ENCODE data around the gene GDF3. TPM values are rescaled to one million over a fixed set of nuclear protein-coding genes. Genes with fewer than 3 reads are reported as not detected.
"Not testable (repeated sequence)": the region's sequence is repeated elsewhere in the genome, so short reads cannot be mapped to it uniquely, and the experiment has no call there.

GDF3 gene
- total RNA-seq (2014; rRNA removed; shearing (Covaris generic); ENCODE audit: low replicate concordance) = not detected in 2 replicates

DNA sequence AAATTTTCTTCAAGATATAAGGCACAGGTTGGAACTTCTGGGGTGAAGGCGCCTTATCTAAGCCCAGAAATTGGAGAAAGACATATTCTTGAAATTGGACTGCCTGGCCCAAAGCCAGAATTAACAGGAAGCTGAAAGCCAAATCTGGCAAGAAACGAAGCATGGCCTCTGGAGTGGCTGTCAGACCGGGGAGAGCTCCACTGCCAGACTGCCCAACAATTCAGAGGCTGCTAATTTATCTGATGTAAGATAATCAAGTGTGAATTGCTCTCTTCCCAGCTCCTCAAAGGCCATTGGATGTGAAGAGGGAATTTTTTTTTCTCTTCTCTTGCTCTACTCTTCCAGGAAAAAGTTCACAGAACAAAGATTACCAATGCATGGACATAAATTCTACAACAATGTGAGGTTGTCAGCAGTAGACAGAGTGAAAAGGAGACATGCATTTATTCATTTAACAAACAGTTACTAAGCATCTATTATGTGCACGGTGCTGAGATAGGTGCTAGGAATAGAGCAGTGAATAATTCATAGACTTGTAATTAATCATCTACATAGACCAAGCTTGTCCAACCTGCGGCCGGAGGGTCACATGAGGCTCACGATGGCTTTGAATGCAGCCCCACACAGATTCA, at the start of gene GDF3:
TSS of gene GDF3 (minus strand) at position 210 of the 632 bp plus-strand sequence. CDS start at position 163, 47 bp downstream.
- no peak within 1 kb of the TSS for H3K4me3 ChIP-seq (ENCODE audit: low read length)
- no peak within 1 kb of the TSS for H3K27ac ChIP-seq (ENCODE audit: low read length)
- H3K27me3 ChIP-seq (ENCODE audit: low read length) = no peaks in the 10 kb centered on the region
- no peaks in the 10 kb centered on the region for H3K9me3 ChIP-seq (ENCODE audit: low read length)
- no peaks in the 10 kb centered on the region for H3K36me3 ChIP-seq (ENCODE audit: insufficient read depth, low read length)
- H3K4me1 ChIP-seq (ENCODE audit: low read length) = no peaks in the 10 kb centered on the region
- H3K9me2 ChIP-seq (replicated peaks; ENCODE audit: insufficient read depth, low read length) = no peaks in the 10 kb centered on the region
- no peak within 1 kb of the TSS for H3K4me2 ChIP-seq (ENCODE audit: low read depth, low read length, poor library complexity, severe bottlenecking)
- no peaks in the 10 kb centered on the region for H4K20me1 ChIP-seq (ENCODE audit: insufficient read depth, low read depth, low read length)
- no peaks in the 10 kb centered on the region for H3K79me2 ChIP-seq (ENCODE audit: low read length)
- no peak within 1 kb of the TSS for H3K9ac ChIP-seq (ENCODE audit: low read length)
- no peak for DNase-seq
- no peak within 1 kb of the TSS for H2AFZ ChIP-seq (ENCODE audit: low read length)

DNA sequence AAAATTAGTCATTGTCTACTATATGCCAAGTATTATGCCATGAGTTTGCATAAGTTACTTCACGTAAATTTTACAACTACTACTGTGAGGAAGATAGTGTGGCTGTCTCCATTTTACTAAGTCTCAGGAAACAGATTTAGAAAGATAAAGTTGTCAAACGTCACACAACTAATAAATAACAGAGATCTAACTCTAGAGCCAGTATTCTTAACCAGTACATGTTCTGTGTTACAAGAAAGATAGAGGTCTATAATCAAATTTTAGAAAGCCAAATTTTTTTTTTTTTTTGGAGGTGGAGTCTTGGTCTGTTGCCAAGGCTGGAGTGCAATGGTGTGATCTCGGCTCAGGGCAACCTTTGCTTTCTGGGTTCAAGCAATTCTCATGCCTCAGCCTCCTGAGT, 37.4 kb upstream of the GDF3 start:
- H4K20me1 ChIP-seq (ENCODE audit: insufficient read depth, low read depth, low read length) = no peaks in the 10 kb centered on the region
- no peak overlapping the region for H2AFZ ChIP-seq (ENCODE audit: low read length)
- H3K4me1 ChIP-seq (ENCODE audit: low read length) = no peaks in the 10 kb centered on the region
- no peak for DNase-seq
- H3K4me2 ChIP-seq (ENCODE audit: low read depth, low read length, poor library complexity, severe bottlenecking) = no peak overlapping the region
- no peaks in the 10 kb centered on the region for H3K79me2 ChIP-seq (ENCODE audit: low read length)
- no peaks in the 10 kb centered on the region for H3K9me2 ChIP-seq (replicated peaks; ENCODE audit: insufficient read depth, low read length)
- no peaks in the 10 kb centered on the region for H3K27me3 ChIP-seq (ENCODE audit: low read length)
- no peak overlapping the region for H3K27ac ChIP-seq (ENCODE audit: low read length)
- H3K9ac ChIP-seq (ENCODE audit: low read length) = no peak overlapping the region
- H3K4me3 ChIP-seq (ENCODE audit: low read length) = no peak overlapping the region
- no peaks in the 10 kb centered on the region for H3K9me3 ChIP-seq (ENCODE audit: low read length)
- no peaks in the 10 kb centered on the region for H3K36me3 ChIP-seq (ENCODE audit: insufficient read depth, low read length)

DNA sequence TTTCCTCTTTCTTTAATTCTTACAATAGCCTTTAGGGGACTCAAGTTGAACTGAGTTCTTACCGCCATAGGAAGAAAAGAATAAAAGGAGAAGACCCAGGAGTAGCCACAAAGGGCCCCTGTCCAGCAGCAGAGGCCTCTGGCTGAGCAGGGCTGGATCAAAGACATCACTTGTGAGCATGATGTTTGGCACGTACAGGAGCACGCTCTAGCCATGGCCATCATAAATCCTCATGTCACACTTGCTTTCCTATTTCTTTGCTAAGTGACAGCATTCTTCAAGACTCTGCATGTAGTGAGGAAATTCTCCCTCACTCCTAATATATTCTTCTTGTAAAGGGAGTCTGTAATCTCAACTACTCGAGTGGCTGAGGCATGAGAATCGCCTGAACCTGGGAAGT, 35.9 kb upstream of the GDF3 start:
- Histone ChIP-seq H3K4me1 (ENCODE audit: low read length) (no peaks in the 10 kb centered on the region), H3K9me3 (ENCODE audit: low read length) (no peaks in the 10 kb centered on the region), H3K9me2 (replicated peaks; ENCODE audit: insufficient read depth, low read length) (no peaks in the 10 kb centered on the region), H3K27me3 (ENCODE audit: low read length) (no peaks in the 10 kb centered on the region), H4K20me1 (ENCODE audit: insufficient read depth, low read depth, low read length) (no peaks in the 10 kb centered on the region), H3K27ac (ENCODE audit: low read length) (no peak overlapping the region), H3K36me3 (ENCODE audit: insufficient read depth, low read length) (no peaks in the 10 kb centered on the region), H3K9ac (ENCODE audit: low read length) (no peak overlapping the region), H3K4me2 (ENCODE audit: low read depth, low read length, poor library complexity, severe bottlenecking) (no peak overlapping the region), H3K4me3 (ENCODE audit: low read length) (no peak overlapping the region), H2AFZ (ENCODE audit: low read length) (no peak overlapping the region), H3K79me2 (ENCODE audit: low read length) (no peaks in the 10 kb centered on the region)
- no peak for DNase-seq

DNA sequence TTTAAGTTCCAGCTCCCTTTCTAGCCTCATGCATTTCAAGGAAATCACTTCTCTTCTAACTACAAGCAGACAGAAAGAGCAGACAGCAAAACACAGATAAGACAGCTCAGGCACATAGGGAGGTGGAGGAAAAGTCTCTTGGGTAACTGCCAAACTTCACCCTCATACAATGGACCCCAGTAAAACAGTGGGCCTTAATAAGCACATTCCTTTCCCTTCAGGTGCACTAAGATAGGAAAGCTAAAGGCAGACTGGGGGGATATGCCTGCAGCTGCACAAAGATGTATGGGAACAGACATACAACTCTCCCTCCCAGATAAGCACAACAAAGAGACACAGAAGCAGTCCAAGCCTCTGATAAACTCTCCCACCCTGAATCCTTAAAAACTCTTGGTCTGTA, 35.4 kb upstream of the GDF3 start:
- not testable (repeated sequence) for H3K27ac ChIP-seq (ENCODE audit: low read length); H3K4me3 ChIP-seq (ENCODE audit: low read length); H3K27me3 ChIP-seq (ENCODE audit: low read length); DNase-seq; H3K79me2 ChIP-seq (ENCODE audit: low read length); H2AFZ ChIP-seq (ENCODE audit: low read length); H3K36me3 ChIP-seq (ENCODE audit: insufficient read depth, low read length); H3K4me1 ChIP-seq (ENCODE audit: low read length); H3K9me2 ChIP-seq (replicated peaks; ENCODE audit: insufficient read depth, low read length); H3K4me2 ChIP-seq (ENCODE audit: low read depth, low read length, poor library complexity, severe bottlenecking); H3K9me3 ChIP-seq (ENCODE audit: low read length); H4K20me1 ChIP-seq (ENCODE audit: insufficient read depth, low read depth, low read length); H3K9ac ChIP-seq (ENCODE audit: low read length)

DNA sequence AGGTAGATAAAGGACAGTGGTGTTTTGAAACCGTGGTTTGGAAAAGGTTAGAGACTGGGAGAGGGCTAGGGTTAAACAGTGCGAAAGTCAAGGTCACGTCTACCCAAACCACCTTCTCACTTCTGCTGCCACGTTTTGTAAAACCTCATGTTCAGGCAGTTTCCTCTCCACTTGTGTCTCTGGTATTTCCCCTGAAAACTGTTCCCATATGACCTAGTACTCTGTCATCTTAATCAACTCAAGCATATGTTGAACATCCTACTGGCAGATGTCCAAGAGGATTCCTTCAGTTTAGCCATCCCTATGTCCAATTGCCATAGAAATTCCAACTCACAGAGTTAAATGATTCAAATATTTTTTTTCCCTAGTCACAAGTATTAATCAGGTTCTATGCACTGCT, 34.2 kb upstream of the GDF3 start:
- Histone ChIP-seq H4K20me1 (ENCODE audit: insufficient read depth, low read depth, low read length) (no peaks in the 10 kb centered on the region), H3K27me3 (ENCODE audit: low read length) (no peaks in the 10 kb centered on the region), H3K27ac (ENCODE audit: low read length) (no peak overlapping the region), H3K4me2 (ENCODE audit: low read depth, low read length, poor library complexity, severe bottlenecking) (no peak overlapping the region), H3K36me3 (ENCODE audit: insufficient read depth, low read length) (no peaks in the 10 kb centered on the region), H3K9ac (ENCODE audit: low read length) (no peak overlapping the region), H2AFZ (ENCODE audit: low read length) (no peak overlapping the region), H3K9me3 (ENCODE audit: low read length) (no peaks in the 10 kb centered on the region), H3K9me2 (replicated peaks; ENCODE audit: insufficient read depth, low read length) (no peaks in the 10 kb centered on the region), H3K79me2 (ENCODE audit: low read length) (no peaks in the 10 kb centered on the region), H3K4me1 (ENCODE audit: low read length) (no peaks in the 10 kb centered on the region), H3K4me3 (ENCODE audit: low read length) (no peak overlapping the region)
- no peak for DNase-seq

DNA sequence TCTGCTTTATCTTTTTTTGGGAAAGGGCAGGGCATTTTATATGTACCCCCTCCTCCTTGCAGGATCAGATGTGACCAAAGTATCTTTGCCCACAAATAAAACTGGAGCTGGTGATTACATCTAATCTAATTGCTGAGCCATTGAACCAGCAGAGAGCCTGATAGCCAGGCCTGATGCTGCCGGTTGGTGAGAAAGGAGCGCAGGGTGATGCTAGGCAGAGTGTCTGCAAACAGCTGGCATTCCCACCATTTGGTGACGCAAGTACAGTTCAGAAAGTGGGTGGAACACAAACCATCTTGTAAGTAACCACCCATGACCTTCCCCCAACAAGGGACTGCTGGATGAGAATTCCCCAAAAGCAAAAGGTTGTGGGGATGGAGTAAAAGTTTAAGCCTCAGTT, 28.4 kb upstream of the GDF3 start:
- Histone ChIP-seq H3K9me2 (replicated peaks; ENCODE audit: insufficient read depth, low read length) (no peaks in the 10 kb centered on the region), H4K20me1 (ENCODE audit: insufficient read depth, low read depth, low read length) (no peaks in the 10 kb centered on the region), H3K79me2 (ENCODE audit: low read length) (no peaks in the 10 kb centered on the region), H2AFZ (ENCODE audit: low read length) (no peak overlapping the region), H3K9ac (ENCODE audit: low read length) (no peak overlapping the region), H3K9me3 (ENCODE audit: low read length) (no peaks in the 10 kb centered on the region), H3K4me3 (ENCODE audit: low read length) (no peak overlapping the region), H3K27me3 (ENCODE audit: low read length) (no peaks in the 10 kb centered on the region), H3K4me2 (ENCODE audit: low read depth, low read length, poor library complexity, severe bottlenecking) (no peak overlapping the region), H3K27ac (ENCODE audit: low read length) (no peak overlapping the region), H3K4me1 (ENCODE audit: low read length) (no peaks in the 10 kb centered on the region), H3K36me3 (ENCODE audit: insufficient read depth, low read length) (no peaks in the 10 kb centered on the region)
- DNase-seq = no peak

DNA sequence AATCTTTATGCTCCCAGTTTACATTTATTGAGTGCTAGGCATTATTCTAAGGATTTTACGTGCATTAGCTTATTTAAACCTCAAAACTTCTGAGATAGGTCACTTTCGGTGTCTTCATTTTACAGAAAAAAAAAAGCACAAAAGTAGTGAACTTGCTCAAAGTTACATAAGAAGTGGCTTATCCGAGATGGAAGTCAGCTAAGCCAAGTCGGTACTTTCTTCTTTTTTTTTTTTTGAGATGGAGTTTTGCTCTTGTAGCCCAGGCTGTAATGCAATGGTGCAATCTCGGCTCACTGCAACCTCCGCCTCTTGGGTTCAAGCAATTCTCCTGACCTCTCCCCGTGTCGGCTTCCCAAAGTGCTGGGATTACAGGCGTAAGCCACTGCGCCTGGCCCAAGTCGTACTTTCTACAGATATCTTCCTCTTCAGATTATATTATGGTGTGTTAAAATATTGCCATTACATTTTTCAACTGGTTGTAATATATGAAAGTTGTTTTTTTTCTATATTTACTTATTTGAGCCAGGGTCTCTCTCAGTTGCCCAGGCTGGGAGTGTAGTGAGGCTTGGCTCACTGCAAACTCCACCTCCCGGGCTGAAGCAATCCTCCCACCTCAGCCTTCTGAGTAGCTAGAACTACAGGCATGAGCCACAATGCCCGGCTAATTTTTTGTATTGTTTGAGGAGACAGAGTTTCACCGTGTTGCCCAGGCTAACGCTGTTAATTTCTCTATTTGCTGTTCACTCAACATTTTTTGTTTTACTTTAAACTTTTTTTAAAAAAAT, 24.6 kb upstream of the GDF3 start:
- H3K4me3 ChIP-seq (ENCODE audit: low read length) = no peak overlapping the region
- H3K9me3 ChIP-seq (ENCODE audit: low read length) = no peaks in the 10 kb centered on the region
- H2AFZ ChIP-seq (ENCODE audit: low read length) = no peak overlapping the region
- H4K20me1 ChIP-seq (ENCODE audit: insufficient read depth, low read depth, low read length) = no peaks in the 10 kb centered on the region
- H3K79me2 ChIP-seq (ENCODE audit: low read length) = no peaks in the 10 kb centered on the region
- no peaks in the 10 kb centered on the region for H3K36me3 ChIP-seq (ENCODE audit: insufficient read depth, low read length)
- DNase-seq = no peak
- H3K9me2 ChIP-seq (replicated peaks; ENCODE audit: insufficient read depth, low read length) = no peaks in the 10 kb centered on the region
- no peak overlapping the region for H3K27ac ChIP-seq (ENCODE audit: low read length)
- no peaks in the 10 kb centered on the region for H3K4me1 ChIP-seq (ENCODE audit: low read length)
- no peak overlapping the region for H3K4me2 ChIP-seq (ENCODE audit: low read depth, low read length, poor library complexity, severe bottlenecking)
- H3K27me3 ChIP-seq (ENCODE audit: low read length) = no peaks in the 10 kb centered on the region
- H3K9ac ChIP-seq (ENCODE audit: low read length) = no peak overlapping the region

DNA sequence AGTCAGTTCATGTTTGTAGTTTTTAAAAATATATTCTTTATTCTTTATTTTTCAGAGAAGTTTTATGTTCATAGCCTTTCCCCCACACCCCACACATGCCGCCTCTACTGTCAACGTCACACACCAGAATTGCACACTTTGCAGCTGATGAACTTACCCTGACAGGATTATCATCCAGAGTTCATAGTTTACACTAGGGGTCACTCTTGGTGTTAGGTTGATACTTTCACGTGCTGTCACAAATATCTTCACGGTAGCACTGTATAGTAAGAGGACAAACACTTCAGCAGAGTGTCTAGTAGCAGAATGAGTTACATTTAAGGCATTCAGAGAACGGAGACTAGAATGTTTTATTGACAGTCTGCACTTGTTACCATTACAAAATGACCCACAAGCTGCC, 20.8 kb upstream of the GDF3 start:
- DNase-seq = no peak
- no peak overlapping the region for H3K4me3 ChIP-seq (ENCODE audit: low read length)
- H3K9ac ChIP-seq (ENCODE audit: low read length) = no peak overlapping the region
- no peaks in the 10 kb centered on the region for H4K20me1 ChIP-seq (ENCODE audit: insufficient read depth, low read depth, low read length)
- H3K27ac ChIP-seq (ENCODE audit: low read length) = no peak overlapping the region
- H3K36me3 ChIP-seq (ENCODE audit: insufficient read depth, low read length) = no peaks in the 10 kb centered on the region
- H3K27me3 ChIP-seq (ENCODE audit: low read length) = no peaks in the 10 kb centered on the region
- no peaks in the 10 kb centered on the region for H3K9me3 ChIP-seq (ENCODE audit: low read length)
- H3K4me2 ChIP-seq (ENCODE audit: low read depth, low read length, poor library complexity, severe bottlenecking) = no peak overlapping the region
- H3K79me2 ChIP-seq (ENCODE audit: low read length) = no peaks in the 10 kb centered on the region
- no peaks in the 10 kb centered on the region for H3K9me2 ChIP-seq (replicated peaks; ENCODE audit: insufficient read depth, low read length)
- H2AFZ ChIP-seq (ENCODE audit: low read length) = no peak overlapping the region
- no peaks in the 10 kb centered on the region for H3K4me1 ChIP-seq (ENCODE audit: low read length)
